ENCODE data around the gene ESD. TPM values are rescaled to one million over a fixed set of nuclear protein-coding genes. Genes with fewer than 3 reads are reported as not detected.
A peak's percentile ranks its signal among the peaks of the same experiment; 100 is the strongest.

Gene ESD
- total RNA-seq, 4 donors from 2014 or later: 74.3 to 144 (median 124) TPM

DNA sequence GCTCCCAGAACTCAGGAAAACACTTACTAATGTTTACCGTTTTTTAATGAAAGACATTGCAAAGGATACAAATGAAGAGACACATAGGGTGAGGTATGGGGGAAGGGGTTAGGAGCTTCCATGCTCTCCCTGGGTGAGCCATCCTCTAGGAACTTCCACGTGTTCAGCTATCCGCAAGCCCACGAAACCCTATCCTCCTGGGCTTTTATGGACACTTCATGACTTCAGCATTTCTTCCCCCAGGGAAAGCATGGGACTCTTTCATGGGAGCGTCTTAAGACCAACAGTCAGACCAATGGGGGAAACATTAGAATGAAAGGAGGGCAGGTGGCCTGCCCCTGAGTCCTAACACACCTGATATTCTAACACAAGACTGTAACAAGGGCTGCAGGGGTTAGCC, 6.6 kb upstream of the ESD start:
- H3K4me1 ChIP-seq: peaks cover 0 to 1% of the 10 kb centered on the region in 2 donors
- no peak overlapping the region for H3K27ac ChIP-seq
- intact Hi-C loops (cut with DNase I; ENCODE audit: low total_unique reads): no loop called here
- DNase-seq: no peak
- no peak overlapping the region for H3K4me3 ChIP-seq
- no peaks in the 10 kb centered on the region for H3K27me3 ChIP-seq
- H3K9me3 ChIP-seq: no peaks in the 10 kb centered on the region
- TF ChIP-seq, protein P1, sequence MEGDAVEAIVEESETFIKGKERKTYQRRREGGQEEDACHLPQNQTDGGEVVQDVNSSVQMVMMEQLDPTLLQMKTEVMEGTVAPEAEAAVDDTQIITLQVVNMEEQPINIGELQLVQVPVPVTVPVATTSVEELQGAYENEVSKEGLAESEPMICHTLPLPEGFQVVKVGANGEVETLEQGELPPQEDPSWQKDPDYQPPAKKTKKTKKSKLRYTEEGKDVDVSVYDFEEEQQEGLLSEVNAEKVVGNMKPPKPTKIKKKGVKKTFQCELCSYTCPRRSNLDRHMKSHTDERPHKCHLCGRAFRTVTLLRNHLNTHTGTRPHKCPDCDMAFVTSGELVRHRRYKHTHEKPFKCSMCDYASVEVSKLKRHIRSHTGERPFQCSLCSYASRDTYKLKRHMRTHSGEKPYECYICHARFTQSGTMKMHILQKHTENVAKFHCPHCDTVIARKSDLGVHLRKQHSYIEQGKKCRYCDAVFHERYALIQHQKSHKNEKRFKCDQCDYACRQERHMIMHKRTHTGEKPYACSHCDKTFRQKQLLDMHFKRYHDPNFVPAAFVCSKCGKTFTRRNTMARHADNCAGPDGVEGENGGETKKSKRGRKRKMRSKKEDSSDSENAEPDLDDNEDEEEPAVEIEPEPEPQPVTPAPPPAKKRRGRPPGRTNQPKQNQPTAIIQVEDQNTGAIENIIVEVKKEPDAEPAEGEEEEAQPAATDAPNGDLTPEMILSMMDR (IDR thresholded peaks at IDR 0.05): no peak
- no peak for TF ChIP-seq POLR2A (IDR thresholded peaks at IDR 0.05)
- no peaks in the 10 kb centered on the region for H3K36me3 ChIP-seq

DNA sequence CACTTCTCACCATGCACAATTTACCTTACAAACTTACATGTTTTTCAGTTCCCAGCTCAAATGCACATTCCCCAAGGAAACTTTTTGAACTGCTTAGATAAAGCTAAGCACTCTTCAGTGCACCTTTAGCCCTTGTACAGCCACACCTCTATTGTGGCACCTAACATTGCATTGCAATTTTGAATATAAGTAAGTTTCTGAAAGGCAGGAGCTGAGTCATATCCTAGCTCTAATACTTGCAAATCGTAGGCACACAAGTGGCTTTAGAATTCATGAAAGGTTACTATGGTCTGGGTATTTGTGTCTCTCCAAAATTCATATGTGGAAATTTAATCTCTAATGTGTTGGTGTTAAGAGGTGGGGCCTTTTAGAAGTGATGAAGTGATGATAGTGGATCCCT, 4.9 kb upstream of the ESD start:
- no peaks in the 10 kb centered on the region for H3K9me3 ChIP-seq
- no peak for TF ChIP-seq POLR2A (IDR thresholded peaks at IDR 0.05)
- TF ChIP-seq, protein P1 (IDR thresholded peaks at IDR 0.05): no peak
- no peak overlapping the region for H3K27ac ChIP-seq
- H3K4me3 ChIP-seq: no peak overlapping the region
- DNase-seq: no peak
- H3K36me3 ChIP-seq: no peaks in the 10 kb centered on the region
- peaks cover 0 to 6% of the 10 kb centered on the region in 2 donors for H3K4me1 ChIP-seq
- H3K27me3 ChIP-seq: no peaks in the 10 kb centered on the region
- intact Hi-C loops (cut with DNase I; ENCODE audit: low total_unique reads): no loop called here

GRCh38 chr13:46799139-46799538, 2.2 kb upstream of the ESD start:
- no peaks in the 10 kb centered on the region for H3K9me3 ChIP-seq
- no peak overlapping the region for H3K4me3 ChIP-seq
- TF ChIP-seq, protein P1 (IDR thresholded peaks at IDR 0.05): no peak
- no peak for TF ChIP-seq POLR2A (IDR thresholded peaks at IDR 0.05)
- intact Hi-C loops (cut with DNase I; ENCODE audit: low total_unique reads): no loop called here
- H3K27ac ChIP-seq: no peak overlapping the region
- peaks cover 12 to 15% of the 10 kb centered on the region in 2 donors for H3K4me1 ChIP-seq
- H3K27me3 ChIP-seq: no peaks in the 10 kb centered on the region
- no peaks in the 10 kb centered on the region for H3K36me3 ChIP-seq
- no peak for DNase-seq

GRCh38 chr13:46797501-46798237, 708 bp upstream of the ESD start:
- no peaks in the 10 kb centered on the region for H3K27me3 ChIP-seq
- intact Hi-C loops (cut with DNase I; ENCODE audit: low total_unique reads): no loop called here
- TF ChIP-seq POLR2A (IDR thresholded peaks at IDR 0.05): no peak
- TF ChIP-seq, protein P1 (IDR thresholded peaks at IDR 0.05): no peak
- no peaks in the 10 kb centered on the region for H3K36me3 ChIP-seq
- peak overlapping the region; percentile 64 to 80 for H3K4me3 ChIP-seq
- H3K27ac ChIP-seq: peak overlapping the region; percentile 86 to 91
- DNase-seq: peak in 1 of 2 donors; percentile 16
- peaks cover 12 to 22% of the 10 kb centered on the region in 2 donors for H3K4me1 ChIP-seq
- H3K9me3 ChIP-seq: no peaks in the 10 kb centered on the region

GRCh38 chr13:46796129-46796514, 839 bp downstream of the ESD start:
- peak overlapping the region; percentile 64 to 80 for H3K4me3 ChIP-seq
- peak overlapping the region; percentile 86 to 91 for H3K27ac ChIP-seq
- H3K36me3 ChIP-seq: peaks cover 0 to 4% of the 10 kb centered on the region in 2 donors
- peaks cover 12 to 27% of the 10 kb centered on the region in 2 donors for H3K4me1 ChIP-seq
- H3K27me3 ChIP-seq: no peaks in the 10 kb centered on the region
- no peak for TF ChIP-seq POLR2A (IDR thresholded peaks at IDR 0.05)
- TF ChIP-seq, protein P1 (IDR thresholded peaks at IDR 0.05): no peak
- intact Hi-C loops (cut with DNase I; ENCODE audit: low total_unique reads): no loop called here
- H3K9me3 ChIP-seq: no peaks in the 10 kb centered on the region
- DNase-seq: no peak
